Glomerular visceral epithelial cell (primary cell): ENCODE measurements around the gene KIAA1958.
"Not testable (repeated sequence)": the region's sequence is repeated elsewhere in the genome, so short reads cannot be mapped to it uniquely, and the experiment has no call there.

Experiments
- DNase-seq: peaks from one replicate; pipeline ENCODE4 v3.0.0-alpha.2; 2016; ENCODE audit errors: extremely low spot score

Gene KIAA1958

GRCh38 chr9:112554516-112554915 is 67.9 kb downstream of the KIAA1958 start:
- peak; percentile 61 for DNase-seq

- DNase-seq = no peak
Observed at GRCh38 chr9:112555101-112555643, 68.5 kb downstream of the KIAA1958 start.

- DNase-seq = no peak
Observed at GRCh38 chr9:112555844-112556482, 69.3 kb downstream of the KIAA1958 start.

- no peak for DNase-seq
Observed at GRCh38 chr9:112556497-112557442, 70.1 kb downstream of the KIAA1958 start.

DNA sequence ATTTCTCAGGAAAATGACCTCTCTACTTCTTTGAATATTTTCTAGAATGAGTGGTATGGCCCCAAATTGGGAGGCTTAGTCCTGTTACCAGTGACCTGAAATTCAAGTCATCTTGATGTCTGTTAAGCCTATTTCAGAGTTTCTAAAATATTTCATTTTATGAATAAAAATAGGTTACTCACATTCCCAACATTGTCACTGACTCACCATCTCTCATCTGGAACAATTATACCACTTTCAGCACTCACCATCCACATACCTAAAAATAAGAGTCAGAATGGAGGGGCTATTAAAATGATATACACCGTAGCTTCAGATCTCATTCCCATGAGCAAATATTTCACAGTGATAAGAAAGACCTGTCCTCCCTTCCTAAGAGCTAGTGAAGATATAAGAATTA is 71.8 kb downstream of the KIAA1958 start:
- DNase-seq = peak; percentile 48

DNA sequence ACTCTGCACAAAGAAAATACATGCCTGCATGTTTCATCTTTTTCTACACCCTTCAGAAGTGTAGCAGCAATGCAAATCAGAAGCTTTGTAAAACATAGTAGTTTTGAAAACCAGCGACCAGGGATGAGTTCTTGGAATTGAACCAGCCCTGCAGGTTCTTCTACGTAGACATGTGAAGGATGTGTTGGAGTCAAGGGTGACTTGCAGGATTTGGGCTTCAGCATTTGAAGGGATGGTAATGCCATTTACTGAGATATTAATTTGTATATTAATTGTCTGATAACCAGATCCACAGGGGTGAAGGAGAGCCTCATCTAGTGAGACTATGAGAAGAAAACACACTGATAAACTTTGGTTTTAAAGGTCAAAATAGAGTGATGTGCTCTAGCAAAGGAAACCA is 72.4 kb downstream of the KIAA1958 start:
- DNase-seq = no peak

DNA sequence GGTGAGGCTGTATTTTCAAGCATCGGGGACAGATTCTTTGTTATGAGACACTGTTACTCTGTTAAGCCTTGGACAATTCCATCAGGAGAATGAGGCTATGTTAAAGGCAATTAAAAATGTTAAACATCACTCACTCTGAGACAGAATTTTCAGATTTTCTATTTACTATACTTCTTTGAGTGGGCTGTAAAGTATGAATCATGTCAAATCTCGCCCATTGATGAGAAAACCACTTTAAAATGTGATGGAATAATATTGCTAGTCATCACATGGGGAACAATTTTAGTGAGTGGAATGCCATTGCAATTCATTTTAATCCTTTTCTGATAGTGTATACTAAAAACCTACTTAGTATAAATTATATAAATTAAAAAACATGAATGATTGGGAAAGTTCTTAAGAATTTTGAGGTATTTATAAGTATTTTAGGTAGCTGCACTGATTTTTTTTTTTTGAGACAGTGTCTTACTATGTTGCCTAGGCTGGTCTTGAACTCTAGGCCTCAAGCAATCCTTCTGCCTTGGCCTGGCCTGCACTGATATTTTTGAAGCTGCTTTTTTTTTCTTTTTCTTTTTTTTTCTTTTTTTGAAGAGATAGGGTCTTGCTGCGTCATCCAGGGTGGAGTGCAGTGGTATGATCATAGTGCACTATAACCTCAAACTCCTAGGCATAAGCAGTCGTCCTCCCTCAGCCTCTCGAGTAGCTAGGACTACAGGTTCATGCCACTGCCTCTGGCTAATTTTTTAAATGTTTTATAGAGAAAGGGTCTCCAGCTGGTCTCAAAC is 73.2 kb downstream of the KIAA1958 start:
- no peak for DNase-seq

DNA sequence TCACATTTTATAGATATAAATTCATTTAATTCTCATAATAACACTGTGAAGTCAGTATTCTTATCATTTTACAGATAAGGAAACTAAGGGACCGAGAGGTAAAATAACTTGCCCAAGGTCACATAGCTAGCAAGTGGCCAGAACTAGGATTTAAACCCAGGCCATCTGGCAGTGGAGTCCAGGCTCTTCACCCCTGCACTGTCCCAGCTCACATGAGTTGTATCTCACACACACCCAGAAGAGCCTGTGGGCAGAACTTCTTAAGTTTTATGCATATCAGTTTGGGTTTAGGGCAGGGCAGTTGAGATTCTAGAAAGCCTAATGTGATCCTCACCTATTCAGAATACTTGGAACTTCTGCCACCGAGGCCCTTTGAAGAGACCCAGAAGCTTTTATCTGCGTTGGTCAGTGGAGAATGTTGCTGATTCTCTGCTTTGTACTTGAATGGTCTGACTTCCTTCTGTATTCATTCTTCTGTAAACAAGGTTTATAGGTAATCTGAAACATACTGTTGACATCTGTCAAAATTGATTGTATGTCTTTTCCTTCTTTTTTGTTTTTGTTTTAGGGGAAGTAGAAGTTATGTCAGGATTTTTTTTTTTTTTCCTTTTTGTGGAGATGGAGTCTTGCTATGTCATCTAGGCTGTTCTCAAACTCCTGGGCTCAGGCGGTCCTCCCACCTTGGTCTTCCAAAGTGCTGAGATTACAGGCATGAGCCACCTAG is 75.8 kb downstream of the KIAA1958 start:
- no peak for DNase-seq

DNA sequence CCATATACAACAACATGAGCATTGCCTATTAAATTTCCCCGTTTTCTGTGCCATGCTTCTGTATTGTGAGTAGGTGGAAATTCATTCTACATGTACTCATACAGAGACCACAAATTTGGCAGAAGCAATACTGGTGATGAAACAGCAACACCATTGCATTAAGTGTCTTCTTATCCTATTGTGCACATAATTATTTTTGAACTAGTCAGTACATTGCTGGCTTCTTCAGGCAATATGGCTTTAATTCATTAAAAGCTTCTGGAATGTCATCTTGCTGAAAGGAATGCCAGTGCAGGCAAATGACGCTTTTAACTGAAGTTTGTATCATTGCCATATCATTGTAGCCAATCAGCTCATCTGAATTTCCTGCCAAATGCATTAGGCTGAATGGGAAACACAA is 82.6 kb downstream of the KIAA1958 start:
- DNase-seq = peak; percentile 43

DNA sequence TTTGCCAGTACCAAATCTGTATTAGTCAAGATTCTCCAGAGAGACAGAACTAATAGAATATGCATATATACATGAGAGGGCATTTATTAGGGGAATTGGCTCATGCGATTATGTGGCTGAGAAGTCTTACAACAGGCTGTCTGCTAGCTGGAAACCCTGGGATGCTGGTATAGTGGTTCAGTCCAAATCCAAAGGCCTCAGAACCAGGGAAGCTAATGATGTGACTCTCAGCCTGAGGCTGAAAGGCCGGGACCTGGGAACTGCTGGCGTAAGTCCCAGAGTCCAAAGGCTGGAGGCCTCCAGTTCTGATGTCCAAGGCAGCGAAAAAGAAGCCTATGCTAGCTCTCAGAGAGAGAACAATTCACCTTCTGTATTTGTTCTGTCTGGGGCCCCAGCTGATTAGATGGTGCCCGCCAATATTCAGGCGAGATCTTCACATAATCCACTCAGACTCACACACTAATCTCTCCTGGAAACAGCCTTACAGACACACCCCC is 84.1 kb downstream of the KIAA1958 start:
- DNase-seq = no peak

GRCh38 chr9:112571624-112572355 is 85.2 kb downstream of the KIAA1958 start:
- no peak for DNase-seq

- no peak for DNase-seq
Observed at GRCh38 chr9:112572416-112572815, 85.8 kb downstream of the KIAA1958 start.

- no peak for DNase-seq
Observed at GRCh38 chr9:112574008-112574407, 87.4 kb downstream of the KIAA1958 start.

DNA sequence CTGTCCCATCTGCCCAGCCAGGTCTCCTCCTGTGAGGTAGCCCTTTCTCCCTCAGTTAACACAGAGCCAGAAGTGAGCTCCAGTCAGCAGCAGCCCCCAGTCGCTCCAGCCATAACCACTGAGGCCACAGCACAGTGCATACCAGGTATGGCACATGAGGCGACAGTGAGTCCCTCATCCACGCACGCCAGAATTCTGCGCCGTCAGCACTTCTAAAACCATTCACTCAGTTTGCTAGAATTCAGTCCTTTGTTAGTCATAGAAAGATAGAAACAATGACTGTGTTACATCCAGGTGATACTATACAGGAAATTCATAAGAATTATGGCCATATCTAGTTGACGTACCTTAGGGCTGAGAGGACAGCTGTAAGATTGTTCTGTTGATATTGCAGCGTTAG is 88.5 kb downstream of the KIAA1958 start:
- DNase-seq = no peak

DNA sequence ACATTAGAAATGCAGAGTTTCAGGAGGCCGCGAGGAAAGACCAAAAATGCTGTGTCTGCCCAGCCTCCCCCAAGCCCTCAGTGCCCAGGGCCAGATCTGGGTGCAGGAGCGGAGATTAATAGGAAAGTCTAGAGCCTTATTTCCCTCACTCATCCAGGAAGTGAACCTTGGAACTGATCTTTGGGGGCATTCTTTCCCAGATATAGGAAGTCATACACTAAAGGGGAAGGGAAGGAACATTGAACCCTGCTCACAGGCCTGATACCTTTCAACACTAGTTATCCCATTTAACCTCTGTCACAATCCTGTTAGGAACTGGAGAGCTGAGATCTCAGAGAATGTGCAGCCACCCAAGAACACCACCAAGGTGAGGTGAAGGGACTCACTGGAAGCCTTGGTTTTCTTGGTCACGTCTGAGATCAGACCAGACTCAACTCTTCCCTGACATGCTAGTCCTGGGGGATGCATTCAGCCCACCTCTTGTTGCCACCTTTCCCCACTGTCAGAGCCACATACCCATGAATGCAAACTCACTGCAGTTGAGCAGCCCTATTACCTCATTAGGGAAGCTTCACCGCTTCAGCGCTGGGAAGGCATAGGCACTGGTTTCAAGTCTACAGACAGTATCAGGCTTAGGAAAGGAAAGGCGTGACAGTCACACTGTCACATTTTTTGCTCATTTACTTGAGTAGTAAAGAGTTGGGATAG is 95.0 kb downstream of the KIAA1958 start:
- DNase-seq = no peak

DNA sequence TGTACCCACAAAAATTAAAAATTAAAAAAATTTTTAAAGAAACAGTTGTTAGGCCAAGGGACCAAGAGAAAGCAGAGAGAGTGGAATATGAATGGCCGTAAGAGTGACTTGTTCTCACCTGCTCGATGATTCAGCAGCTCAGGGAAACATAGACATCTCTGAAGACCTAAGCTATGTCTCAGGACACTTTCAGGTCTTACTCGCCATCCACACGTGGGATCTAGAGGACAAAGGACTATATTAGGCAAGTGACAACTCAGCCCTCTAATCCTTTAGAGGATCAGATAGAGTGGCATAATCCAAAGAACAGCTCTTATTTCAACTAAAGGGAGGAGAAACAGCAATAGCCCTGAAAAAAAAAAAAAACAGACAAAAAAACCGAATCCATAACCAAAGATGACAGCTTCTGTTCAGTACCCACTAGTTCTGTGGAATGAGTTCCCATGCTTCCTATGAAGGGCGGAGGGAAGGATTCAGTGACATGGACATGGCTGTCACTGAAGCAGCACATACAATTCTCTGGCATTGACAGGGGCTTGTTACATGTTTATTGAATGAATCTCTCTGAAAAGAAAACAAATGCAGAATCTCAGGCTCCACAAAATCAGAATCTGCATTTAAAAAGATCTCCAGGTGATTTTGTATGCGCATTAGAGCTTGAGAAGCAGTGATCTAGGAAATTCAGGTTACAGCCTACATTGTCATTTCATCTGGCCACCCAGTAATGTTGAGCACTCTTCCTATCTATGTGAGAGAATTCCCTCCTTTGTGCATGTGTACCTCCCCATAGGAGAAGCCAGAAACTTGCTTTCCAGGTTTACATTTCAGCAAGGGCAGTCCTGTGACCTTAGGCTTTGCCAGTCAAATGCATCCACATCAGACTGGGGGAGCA is 96.0 kb downstream of the KIAA1958 start:
- no peak for DNase-seq

GRCh38 chr9:112586599-112587155 is 100.0 kb downstream of the KIAA1958 start:
- DNase-seq = no peak

GRCh38 chr9:112591875-112592274 is 105.2 kb downstream of the KIAA1958 start:
- DNase-seq = not testable (repeated sequence)
